M059J (cell line): ENCODE data around the gene POLD1. TPM values are rescaled to one million over a fixed set of nuclear protein-coding genes. Genes with fewer than 3 reads are reported as not detected.
"Not testable (repeated sequence)": the region's sequence is repeated elsewhere in the genome, so short reads cannot be mapped to it uniquely, and the experiment has no call there.

Experiments
- DNase-seq: peaks from one replicate; pipeline ENCODE4 v3.0.0-alpha.2; 2012; ENCODE audit warnings: low read depth
- total RNA-seq: library from RNA; depleted of rRNA; stranded (reverse); fragments of >200 nt; shearing (Covaris generic); gene quantifications from 2 replicates; pipeline ENCODE4 v1.2.3, GENCODE V29; 2014; rRNA removed

The POLD1 gene
- 22.9 and 50.7 TPM in 2 replicates for total RNA-seq

DNA sequence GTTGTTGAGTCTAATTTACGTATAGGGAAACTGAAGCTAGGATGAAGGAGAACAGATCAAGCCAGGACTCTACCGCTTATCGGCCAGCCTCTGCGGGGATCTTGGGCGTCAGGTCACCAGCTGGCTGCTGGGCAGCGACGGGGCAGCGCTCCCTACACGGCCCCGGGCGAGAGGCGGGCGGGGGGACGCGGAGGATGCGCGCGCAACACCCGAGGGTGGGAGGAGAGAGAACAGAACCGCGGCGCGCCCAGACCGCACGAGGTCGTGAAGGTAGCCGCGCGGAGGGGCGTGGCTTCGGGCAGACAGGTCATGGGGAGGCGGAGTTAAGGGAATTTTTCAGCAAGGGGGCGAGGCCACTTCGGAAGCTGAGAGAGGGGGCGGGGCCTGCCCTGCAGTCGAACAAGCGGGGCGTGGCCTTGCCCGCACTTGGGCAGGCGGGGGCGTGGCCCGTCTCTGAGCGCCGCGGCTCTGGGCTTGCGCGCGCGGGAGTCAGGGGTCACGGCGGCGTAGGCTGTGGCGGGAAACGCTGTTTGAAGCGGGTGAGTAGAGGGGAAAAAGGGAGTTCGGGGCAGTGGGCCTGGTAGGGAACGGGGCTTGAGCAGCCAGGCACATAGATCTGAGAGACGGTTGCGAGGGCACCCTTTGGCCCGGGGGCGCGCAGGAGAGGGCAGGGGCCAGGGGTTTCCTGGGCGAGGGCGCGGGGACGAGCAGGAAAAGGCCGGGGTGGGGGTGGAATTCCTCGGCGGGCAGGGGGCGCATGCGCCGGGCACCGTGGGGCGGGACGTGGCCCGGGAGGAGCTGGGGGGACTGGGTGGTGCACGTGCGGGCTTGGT lies at the start of gene POLD1:
POLD1 (plus strand) TSS at position 496 of the 833 bp plus-strand sequence. CDS start 14,505 bp downstream, outside the sequence.
- peak; percentile 95 for DNase-seq

DNA sequence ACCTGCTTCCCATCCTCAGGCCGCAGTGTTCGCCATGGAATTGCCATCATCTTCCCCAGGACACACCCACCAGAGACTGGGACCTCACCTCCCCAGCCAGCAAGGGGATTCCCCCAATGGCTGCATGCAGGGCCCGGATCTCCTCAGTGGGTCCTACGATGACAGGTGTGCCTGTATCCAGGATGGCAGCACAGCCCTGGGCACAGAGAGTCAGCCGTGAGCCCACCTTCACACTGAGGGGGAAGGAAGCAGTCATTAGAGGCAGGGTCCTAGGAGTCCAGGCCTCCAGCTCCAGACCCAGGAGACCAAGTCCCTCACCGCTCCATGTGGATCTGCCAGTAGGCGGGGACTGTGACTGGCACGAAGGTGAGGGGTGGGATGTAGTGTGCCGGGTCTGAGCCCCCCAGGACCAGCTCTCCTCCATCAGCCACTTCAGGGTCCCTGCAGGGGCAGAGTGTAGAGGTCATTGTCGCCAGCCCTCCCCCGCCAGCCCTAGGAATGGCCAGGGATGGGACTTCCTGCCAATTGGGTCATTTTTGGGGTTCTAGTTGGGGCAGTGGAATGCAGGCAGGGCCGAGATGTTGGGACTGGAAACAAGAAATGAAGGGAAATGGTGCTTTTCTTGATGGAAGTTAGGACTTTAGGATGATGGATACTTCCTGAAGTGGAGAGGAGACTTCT lies 49.3 kb upstream of the POLD1 start:
- no peak for DNase-seq

- not testable (repeated sequence) for DNase-seq
These were observed 47.1 kb upstream of the POLD1 start for GRCh38 chr19:50337031-50337430.

GRCh38 chr19:50340331-50340730 lies 43.8 kb upstream of the POLD1 start:
- no peak for DNase-seq

GRCh38 chr19:50341091-50341564 lies 43.0 kb upstream of the POLD1 start:
- no peak for DNase-seq

- no peak for DNase-seq
These were observed 39.4 kb upstream of the POLD1 start for GRCh38 chr19:50344661-50345318.

DNA sequence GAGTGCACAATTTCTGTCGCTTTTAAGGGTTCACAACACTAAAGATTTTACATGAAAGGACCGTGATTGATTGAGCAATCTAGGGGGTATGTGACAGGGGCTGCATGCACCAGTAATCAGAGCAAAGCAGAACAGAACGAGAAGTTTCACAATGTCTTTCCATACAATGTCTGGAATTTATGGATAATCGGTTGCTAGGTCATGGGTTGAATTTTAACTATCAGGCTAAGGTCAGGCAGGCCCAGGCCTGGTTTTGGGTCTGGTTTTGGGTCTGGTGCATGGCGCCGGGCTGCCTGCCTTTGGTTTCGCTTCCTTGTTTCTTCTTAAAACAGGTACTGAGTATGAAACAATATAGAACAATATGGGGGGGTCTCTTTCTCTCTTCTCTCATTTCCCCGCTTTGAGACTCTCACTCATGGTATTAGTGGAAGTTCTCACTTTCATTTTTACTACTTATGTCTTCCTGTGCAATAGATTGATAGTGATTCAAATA lies 37.0 kb upstream of the POLD1 start:
- DNase-seq, result not testable (repeated sequence)

DNA sequence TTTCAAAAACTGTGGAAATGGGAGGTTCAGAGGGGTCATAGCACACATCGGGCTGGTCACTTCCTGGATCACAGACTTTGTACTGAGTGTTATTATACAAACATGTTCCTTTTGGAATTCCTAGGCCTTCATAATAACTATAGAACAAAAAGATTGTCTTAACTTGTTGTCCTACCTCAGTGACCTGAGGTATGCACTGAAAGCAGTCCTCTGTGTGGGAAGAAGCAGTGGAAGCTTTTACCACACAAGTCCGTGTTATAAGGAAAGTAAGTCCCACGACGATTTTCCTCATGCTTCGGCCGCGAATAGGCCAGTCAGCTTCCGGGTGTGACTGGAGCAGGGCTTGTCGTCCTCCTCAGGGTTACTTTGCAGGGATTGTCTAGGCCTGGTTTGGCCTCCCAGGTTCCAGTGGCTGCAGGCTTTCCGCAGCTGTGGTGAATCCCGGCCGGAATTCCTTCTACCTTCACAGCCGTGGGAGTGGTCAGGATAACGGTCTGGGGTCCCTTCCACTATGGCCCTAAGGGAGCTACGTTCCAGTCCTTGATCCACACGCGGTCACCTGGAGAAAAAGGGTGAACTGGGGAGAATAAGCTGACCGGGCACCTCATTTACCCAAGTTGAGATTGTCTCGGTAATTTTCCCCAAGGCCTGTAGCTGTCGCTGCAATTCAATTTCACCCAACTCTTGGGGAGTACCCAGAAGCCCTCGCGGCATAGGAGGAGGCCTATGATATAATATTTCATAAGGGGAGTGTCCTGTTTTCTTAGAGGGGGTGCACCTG lies 34.7 kb upstream of the POLD1 start:
- no peak for DNase-seq

DNA sequence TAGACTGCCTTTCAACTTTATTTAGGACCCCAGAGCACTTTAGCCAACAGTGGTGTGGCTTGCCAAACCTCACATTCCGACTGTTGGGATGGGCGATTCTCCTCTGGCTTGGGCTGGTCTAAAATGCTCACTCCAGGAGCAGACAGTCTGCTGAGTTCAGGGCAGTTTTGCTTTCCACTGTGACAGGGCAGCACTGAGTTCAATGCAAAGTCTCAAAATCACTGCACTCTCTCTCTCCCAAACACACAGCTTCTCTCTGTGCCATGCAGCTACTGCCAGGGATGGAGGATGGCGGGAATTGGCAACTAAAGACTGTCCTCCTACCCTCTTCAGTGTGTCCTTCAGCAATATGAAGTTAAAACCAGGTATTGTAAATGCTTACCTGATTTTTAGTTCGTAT lies 31.9 kb upstream of the POLD1 start:
- DNase-seq, result no peak

DNA sequence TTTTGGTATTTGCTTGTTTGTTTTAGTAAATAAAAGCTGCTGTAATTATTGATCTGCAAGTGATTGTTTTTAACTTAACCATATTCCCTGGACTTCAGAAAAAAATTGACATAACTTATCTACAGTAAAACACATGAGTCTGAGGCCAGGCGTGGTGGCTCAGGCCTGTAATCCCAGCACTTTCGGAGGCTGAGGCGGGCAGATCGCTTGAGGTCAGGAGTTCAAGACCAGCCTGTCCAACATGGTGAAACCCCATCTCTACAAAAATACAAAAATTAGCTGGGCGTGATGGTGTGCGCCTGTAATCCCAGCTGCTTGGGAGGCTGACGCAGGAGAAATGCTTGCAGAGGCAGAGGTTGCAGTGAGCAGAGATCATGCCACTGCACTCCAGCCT lies 30.7 kb upstream of the POLD1 start:
- not testable (repeated sequence) for DNase-seq

- no peak for DNase-seq
These were observed 27.4 kb upstream of the POLD1 start for GRCh38 chr19:50356691-50357177.

- DNase-seq, result peak; percentile 49
These were observed 26.7 kb upstream of the POLD1 start for GRCh38 chr19:50357178-50358100.

DNA sequence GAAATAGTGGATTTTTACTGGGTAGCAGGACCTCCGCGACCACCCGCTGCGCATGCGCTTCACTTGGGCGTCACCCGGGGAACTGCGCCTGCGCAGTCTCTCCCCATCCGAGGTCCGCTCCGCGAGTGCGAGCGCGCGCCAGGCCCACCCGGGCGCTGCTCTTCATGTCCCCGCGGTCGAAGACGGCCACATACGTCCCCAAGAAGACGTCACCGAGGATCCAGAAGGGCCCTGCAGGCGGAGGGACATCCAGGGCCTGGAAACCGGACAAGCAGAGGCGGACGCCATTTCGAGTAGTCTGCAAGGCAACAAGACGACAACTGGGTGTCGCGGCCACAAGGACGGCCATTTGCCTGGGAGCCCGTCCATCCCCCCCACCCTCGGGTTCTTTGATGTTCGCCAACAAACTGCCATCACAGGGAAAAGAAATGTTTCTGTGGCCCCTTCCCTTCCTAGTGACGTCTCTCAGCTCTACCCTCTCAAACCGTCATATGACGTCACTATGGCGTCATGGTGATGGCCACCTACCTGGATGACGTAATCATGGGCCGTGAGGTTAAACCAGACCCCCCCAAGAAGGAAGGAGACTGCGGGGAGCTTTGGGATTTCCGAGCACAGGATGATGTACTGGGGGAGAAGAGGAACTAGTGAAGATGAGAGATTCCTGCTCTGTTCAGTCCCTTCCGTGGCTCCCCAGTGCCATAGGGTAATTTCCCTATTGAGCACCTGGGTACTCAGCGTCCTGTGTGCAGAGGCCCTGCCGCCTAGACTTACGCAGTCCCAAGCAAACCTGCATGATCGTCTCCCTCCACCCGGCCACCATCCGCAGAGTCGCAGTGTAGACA lies 25.4 kb upstream of the POLD1 start:
- DNase-seq, result no peak

- DNase-seq, result no peak
These were observed 24.8 kb upstream of the POLD1 start for GRCh38 chr19:50359328-50359818.

- DNase-seq, result no peak
These were observed 22.7 kb upstream of the POLD1 start for GRCh38 chr19:50361290-50362029.

DNA sequence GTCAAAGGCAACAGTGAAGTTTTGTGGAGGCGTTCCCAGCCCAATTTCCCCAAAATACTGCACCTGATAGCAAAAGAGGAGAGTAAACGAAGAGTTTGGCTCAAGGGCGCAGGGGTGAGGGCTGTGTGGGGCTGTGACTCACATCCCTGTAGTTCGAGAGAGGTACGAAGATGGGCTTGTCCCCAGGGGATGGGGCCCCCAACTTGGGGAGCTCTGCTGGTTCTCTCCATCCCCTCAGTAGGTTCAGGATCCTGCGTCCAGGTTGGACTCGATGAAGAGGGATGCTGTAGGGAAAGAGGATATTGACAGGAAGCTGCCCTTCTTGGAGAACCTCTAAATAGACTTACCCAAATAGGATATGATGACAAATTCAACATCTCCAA lies 22.1 kb upstream of the POLD1 start:
- DNase-seq, result no peak

- DNase-seq, result no peak
These were observed 21.3 kb upstream of the POLD1 start for GRCh38 chr19:50362656-50363424.
